GM12873 (cell line): ENCODE results near the gene GSTM2.

ENCODE experiments used
- TF ChIP-seq, protein P1 (sequence below): IDR thresholded peaks from 2 replicates; pipeline ENCODE4 v1.5.1; 2012; ENCODE audit warnings: low read depth, mild to moderate bottlenecking, moderate library complexity, low read length, control low read depth; ENCODE audit not compliant: insufficient read depth; ENCODE audit errors: missing control alignments

GSTM2 gene

DNA sequence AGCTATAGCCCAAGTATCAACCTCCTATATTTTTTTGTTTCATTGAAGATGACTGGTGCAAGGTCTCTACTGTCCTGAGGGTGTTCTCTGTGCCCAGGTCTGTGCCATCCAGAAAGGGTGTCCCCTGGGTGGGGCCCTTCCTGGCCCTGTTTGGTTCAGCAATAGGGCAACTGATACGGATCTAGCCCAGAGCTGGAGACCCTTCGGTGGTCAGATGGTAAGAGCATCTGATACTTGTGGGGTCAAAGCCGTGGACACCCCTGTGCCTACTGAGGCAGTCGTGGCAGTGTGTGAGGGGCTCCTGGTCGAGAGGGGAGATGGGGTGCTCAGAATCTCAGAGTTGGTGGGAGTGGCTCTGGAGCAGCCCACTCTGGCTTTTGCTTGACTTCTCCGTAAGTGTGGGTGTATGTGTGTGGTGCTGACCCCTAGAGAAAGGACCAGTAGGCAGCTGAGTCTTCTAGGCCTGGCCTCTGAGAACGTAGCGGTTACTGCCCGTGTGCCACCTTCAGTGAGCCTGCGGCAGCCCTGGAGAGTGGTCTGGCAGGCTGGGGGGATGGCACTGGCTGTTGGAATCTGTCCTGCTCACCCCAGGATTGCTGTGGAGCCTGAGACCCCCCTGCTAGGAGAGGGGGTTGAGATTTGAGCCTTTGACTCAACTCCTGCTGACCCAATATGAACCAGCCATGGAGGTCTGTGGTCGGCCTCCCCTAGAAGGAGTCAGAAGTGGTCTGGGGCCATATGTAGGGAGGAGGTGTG lies 45.5 kb upstream of the GSTM2 start:
- TF ChIP-seq, protein P1, sequence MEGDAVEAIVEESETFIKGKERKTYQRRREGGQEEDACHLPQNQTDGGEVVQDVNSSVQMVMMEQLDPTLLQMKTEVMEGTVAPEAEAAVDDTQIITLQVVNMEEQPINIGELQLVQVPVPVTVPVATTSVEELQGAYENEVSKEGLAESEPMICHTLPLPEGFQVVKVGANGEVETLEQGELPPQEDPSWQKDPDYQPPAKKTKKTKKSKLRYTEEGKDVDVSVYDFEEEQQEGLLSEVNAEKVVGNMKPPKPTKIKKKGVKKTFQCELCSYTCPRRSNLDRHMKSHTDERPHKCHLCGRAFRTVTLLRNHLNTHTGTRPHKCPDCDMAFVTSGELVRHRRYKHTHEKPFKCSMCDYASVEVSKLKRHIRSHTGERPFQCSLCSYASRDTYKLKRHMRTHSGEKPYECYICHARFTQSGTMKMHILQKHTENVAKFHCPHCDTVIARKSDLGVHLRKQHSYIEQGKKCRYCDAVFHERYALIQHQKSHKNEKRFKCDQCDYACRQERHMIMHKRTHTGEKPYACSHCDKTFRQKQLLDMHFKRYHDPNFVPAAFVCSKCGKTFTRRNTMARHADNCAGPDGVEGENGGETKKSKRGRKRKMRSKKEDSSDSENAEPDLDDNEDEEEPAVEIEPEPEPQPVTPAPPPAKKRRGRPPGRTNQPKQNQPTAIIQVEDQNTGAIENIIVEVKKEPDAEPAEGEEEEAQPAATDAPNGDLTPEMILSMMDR = no peak

DNA sequence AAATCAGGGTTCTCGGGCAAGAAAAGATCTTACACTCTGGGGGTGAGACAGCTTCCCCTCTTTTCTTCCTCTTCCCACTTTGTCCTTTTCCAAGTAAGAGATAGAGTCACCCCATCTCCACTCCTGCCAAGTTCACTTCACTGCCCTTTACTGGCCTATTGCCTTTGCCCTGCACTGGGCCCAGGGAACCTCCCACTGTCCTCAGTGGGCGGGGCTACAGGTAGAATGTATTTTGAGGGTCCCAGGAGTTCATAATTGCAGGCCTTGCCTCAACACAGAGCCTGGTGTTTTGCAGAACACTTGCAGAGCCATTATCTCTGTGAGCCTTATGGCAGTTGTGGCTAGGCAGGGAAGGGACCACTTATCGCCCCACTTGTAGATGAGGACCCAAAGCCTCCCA lies 45.0 kb upstream of the GSTM2 start:
- TF ChIP-seq, protein P1 = no peak

GRCh38 chr1:109623601-109624161 lies 44.2 kb upstream of the GSTM2 start:
- TF ChIP-seq, protein P1 = no peak

DNA sequence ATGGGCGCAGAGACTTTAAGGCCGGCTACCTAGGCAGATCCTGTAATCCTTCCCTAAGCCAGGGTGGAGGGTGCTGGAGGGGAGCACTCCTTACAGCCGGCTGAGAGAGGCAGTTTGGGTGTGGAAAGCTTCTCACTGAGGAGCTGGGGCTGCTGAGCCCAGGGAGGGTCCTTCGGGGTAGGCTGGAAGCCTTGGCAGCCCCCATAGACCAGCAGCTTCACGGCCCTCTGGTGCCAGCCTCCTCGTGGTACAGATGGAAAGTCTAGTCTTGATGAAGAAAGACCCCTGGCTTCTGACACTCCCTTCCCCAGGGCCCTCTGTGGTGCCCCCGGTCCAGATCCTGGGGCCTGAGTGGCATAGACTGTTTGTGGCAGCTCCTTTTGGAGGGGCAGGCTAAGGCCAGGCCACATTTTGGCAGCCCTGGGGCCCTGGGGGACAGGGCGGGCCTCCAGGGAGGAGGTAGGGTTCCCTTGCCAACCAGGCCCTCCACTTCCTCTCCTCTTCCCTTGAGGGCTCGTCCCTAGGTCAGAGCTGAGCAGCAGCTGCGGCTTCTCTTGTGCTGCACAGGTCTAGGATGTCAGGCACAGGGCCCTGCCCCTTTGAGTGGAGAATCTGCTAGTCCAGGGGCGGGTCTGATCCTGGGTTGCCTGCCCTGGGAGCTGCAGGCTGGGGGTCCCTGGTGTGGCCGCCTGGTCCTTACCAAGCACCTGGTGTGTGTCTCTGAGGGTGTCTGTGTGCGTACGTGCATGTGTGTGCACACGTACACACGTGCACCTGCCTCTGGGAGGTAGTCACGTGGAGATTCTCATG lies 43.5 kb upstream of the GSTM2 start:
- TF ChIP-seq, protein P1 = no peak

GRCh38 chr1:109625176-109625575 lies 42.7 kb upstream of the GSTM2 start:
- TF ChIP-seq, protein P1 = no peak

DNA sequence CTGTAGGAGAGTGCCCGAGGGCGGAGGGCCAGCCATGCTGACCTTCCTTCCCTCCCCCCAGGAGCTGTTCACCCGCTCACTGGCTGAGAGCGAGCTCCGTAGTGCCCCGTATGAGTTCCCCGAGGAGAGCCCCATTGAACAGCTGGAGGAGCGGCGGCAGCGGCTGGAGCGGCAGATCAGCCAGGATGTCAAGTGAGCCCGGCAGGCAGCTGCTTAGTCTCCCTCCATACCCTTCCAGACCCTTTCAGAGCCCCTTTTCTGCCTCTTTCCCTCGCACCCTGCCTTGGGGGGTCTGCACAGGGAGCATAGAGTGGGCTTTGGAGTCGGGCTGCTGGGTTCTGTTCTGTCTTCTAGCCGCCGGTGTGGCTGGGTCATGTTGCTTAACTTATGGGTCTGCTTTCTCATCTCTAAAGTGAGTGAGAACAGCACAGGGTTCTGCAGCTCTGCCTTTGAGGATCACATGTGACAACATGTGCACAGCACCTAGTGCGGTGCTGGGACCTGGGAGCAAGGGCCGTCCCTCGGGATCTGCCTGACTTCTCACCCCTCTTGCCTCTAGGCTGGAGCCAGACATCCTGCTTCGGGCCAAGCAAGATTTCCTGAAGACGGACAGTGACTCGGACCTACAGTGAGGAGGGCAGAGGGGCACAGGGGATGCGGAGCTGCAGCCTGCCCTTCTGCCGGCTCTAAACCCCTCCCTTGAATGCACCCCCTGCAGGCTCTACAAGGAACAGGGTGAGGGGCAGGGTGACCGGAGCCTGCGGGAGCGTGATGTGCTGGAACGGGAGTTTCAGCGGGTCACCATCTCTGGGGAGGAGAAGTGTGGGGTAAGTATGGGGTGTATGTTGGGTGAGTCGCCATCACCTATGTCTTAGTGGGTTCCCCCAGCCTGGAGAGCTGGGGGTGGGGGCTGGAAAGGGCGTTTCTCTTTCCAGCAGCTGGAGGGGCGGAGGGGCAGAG lies 42.0 kb upstream of the GSTM2 start:
- TF ChIP-seq, protein P1 = no peak
